HG02970 (cell line): ENCODE data around the gene ASCL2.

Source experiments
- ATAC-seq: cut with Tn5 transposase; IDR thresholded peaks from one replicate; pipeline ENCODE4 v1.9.1; 2021; ENCODE audit warnings: mild to moderate bottlenecking, moderate library complexity, moderate number of reproducible peaks; ENCODE audit not compliant: unreplicated experiment, low FRiP score

ASCL2 gene

GRCh38 chr11:2270322-2271076 lies at the start of gene ASCL2:
Gene ASCL2 (minus strand): TSS chr11:2270588. CDS start chr11:2270332, 256 bp downstream.
- no peak for ATAC-seq

DNA sequence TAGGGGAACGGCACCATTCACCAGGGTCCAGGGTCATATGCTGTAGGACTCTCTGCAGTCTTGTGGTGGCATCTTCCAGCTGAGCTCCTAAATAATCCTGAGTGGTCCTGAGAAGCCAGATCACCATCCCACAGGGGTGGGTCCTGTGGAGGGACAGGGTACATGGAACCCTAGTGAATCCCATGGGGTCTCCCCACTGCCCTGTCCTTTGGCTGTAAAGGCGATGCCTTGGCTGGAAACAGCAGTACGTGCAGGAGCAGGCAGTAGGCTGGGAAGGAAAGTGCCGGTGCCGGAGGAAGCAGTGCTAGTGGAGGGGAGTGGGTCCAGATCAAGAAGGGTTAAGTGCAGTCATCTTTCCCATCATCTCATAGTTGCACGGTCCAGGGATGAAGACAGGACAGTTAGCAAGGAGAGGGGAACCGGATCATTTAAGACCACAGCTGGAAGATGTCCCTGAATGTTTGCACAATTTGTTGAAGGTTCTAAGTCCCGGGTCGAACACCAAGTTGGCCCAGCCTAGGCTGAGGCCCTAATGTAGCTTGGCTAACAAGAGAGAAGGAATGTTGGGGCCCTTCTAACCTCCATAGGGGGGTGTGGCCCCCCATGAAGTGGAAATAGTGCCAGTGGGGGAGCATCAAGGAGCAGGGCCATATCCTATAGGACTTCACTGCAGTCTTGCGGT lies 49.5 kb upstream of the ASCL2 start:
- ATAC-seq, result no peak

- no peak for ATAC-seq
Measured at GRCh38 chr11:2318707-2319106, 48.3 kb upstream of the ASCL2 start.

GRCh38 chr11:2318123-2318522 lies 47.7 kb upstream of the ASCL2 start:
- no peak for ATAC-seq

DNA sequence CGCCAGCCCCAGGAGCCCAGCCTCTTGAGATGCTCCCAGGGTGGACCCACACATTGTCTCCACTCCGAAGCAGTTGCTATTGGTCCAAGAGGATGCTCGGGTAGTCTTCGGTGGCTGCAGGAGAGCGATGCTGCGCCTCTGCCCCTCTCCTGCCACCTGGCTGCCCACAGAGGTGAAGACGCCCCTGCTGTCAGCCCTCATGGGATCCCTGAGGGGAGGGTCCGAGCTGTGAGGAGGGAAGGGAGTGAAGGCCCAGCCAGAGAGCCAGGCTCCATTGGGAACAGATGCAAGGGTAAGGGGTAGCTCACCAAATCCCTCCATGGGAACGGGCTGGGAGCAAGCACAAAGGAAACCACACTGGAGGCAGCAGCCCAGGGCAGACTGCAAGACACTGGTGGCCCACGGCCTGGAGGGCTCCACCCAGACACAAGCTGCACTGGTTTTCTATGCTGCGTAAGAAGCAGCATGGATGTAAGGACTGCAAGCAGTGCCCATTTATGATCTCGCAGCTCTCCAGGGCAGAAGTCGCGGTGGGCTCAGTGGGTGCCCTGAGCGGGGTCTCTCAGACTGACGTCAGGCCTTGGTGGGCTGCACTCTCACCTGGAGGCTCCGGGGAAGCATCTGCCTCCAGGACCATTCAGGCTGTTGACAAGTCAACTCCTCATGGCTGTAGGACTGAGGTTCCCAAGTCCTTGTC lies 47.1 kb upstream of the ASCL2 start:
- ATAC-seq, result no peak

- no peak for ATAC-seq
Measured at GRCh38 chr11:2316963-2317244, 46.5 kb upstream of the ASCL2 start.

DNA sequence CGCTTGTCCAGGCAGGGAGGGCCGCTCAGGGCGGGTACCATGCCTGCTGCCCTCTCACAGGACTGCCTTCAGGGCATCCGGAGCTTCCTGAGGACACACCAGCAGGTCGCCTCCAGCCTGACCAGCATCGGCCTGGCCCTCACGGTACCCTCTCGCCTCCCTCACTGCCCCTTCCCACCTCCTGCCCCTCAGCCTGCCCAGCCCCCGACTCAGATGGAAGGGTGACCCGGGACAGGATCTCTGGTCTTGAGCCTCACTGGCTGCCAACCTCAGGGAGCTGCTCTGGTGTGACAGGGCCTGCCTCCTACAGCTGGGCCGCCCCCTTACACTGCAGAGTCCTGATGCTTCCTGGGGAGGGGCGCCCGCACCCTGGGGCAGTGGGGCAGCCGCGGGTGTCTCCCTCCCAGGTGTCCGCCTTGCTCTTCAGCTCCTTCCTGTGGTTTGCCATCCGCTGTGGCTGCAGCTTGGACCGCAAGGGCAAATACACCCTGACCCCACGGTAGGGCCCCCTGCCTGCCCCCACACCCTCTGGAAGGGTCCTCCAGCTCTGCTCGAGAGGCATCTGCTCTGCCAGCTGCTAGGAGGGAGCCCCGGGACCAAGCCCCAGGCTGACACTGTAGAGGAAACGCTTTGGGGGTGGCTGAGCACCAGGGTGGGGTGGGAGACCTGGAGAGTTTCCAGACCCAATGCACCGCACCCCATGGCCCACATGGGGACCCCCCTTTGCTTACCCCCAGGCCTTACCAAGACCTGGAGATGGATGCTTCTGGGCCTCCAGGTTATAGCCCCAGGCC lies 46.0 kb upstream of the ASCL2 start:
- no peak for ATAC-seq

GRCh38 chr11:2315395-2316168 lies 45.2 kb upstream of the ASCL2 start:
- no peak for ATAC-seq

GRCh38 chr11:2314525-2315394 lies 44.4 kb upstream of the ASCL2 start:
- ATAC-seq, result no peak

GRCh38 chr11:2314136-2314524 lies 43.7 kb upstream of the ASCL2 start:
- no peak for ATAC-seq

- ATAC-seq, result no peak
Measured at GRCh38 chr11:2313051-2313951, 42.9 kb upstream of the ASCL2 start.

GRCh38 chr11:2312232-2313042 lies 42.0 kb upstream of the ASCL2 start:
- ATAC-seq, result no peak

GRCh38 chr11:2311353-2312133 lies 41.2 kb upstream of the ASCL2 start:
- ATAC-seq, result no peak

DNA sequence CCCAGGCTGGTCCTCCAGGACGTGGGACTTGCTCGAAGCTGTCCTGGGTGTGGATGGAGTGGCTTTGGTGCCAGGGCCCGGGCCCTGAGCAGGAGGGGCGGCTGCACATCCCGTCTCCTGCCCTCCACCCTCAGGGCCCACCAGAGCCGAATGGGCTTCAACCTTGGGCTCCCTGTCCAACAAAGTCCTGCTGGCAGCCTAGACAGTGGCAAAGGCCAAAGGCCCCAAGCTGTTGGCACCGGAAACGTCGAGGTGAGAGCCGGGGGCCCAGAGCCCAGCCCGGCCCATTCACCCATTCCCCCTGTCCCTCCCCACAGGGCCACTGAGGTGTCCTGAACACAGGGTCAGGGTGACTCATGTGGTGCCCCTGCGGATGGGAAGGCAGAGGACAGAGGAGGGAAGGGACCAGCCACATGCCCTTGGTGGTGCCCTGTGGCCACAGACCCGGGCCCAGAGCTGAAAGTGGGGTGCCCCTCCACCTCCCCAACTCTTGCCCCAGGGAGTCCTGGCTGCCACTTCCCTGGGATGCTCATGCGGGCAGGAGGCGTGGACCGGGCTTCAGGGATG lies 40.5 kb upstream of the ASCL2 start:
- ATAC-seq, result no peak

DNA sequence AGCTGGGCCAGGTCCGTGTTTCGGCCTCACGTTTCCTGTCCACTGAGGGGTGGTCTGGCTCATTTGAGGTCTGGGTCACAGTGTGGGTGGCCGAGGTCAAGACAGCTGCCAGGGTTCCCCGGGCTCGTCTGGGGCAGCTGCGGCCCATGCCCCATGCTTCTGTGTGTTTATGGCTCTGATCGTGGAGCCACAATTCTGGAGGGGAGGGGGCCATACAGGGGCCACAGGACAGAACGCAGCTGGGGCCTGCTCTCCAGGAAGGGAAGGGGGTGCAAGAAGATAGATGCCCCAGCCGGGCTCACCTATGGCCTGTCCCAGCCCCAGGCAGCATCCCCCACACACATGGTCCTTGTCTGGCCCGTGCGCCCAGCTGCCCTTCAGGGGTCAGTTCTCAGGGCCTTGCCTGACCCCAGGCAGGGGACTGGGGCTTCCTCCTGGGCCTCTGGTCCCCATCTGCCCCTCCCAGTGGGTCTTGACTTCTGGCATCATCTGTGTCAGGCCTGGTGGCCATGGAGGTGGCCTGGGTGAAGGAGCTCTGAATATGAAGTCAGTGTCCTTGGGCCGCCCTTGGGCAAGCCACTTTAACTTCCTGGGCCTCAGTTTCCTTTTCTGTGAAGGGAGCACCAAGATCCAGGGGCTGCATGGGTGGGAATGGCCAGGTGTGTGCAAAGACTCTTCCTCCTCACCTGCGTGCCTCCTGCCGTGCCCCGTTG lies 39.8 kb upstream of the ASCL2 start:
- no peak for ATAC-seq
